A673 (cell line): Measurements from ENCODE around the gene KRTAP5-7. TPM values are rescaled to one million over a fixed set of nuclear protein-coding genes. Genes with fewer than 3 reads are reported as not detected.

ENCODE experiments used
- BruUV-seq: library from RNA; stranded (reverse); fragments of 400-500 nt; replicated peaks from 2 replicates; lab custom pipeline; 2021; lab: Mats Ljungman, UMichigan
- CTCF ChIA-PET: fragments of 300-600 bp; sonication (Branson Sonifier 250); formaldehyde crosslinking; loops from one replicate; lab custom pipeline; 2022; ENCODE audit warnings: antibody characterized with exemption; lab: Charles Lee
- POLR2A ChIA-PET: fragments of 300-600 bp; sonication (Branson Sonifier 250); formaldehyde crosslinking; loops from one replicate; lab custom pipeline; 2022; ENCODE audit warnings: antibody characterized with exemption; ENCODE audit not compliant: low non-redundant PET; lab: Charles Lee
- DNase-seq: peaks from one replicate; pipeline ENCODE4 v3.0.0-alpha.2; 2015; ENCODE audit warnings: low spot score
- H3K27ac ChIP-seq: fragments of 200-600 bp; sonication (generic); 2 replicates; pipeline ENCODE4 v1.5.1; 2016; ENCODE audit warnings: mixed run types, low read depth, mild to moderate bottlenecking, mixed read lengths, antibody characterized with exemption, low read length; ENCODE audit not compliant: poor library complexity, severe bottlenecking
- H3K27me3 ChIP-seq: fragments of 200-600 bp; sonication (generic); replicated peaks from 2 replicates; pipeline ENCODE4 v1.6.1; 2017; ENCODE audit warnings: mixed run types, low read depth, mild to moderate bottlenecking, mixed read lengths, antibody characterized with exemption, low read length; ENCODE audit not compliant: insufficient read depth, poor library complexity
- H3K36me3 ChIP-seq: fragments of 200-600 bp; sonication (generic); 2 replicates; pipeline ENCODE4 v1.6.1; 2016; ENCODE audit warnings: mixed run types, mild to moderate bottlenecking, mixed read lengths, antibody characterized with exemption, low read length; ENCODE audit not compliant: insufficient read depth, poor library complexity, severe bottlenecking
- H3K4me1 ChIP-seq: fragments of 200-600 bp; sonication (generic); 2 replicates; pipeline ENCODE4 v1.6.1; 2017; ENCODE audit warnings: mixed run types, mild to moderate bottlenecking, mixed read lengths, antibody characterized with exemption, low read length; ENCODE audit not compliant: insufficient read depth, poor library complexity, severe bottlenecking
- H3K4me3 ChIP-seq: fragments of 200-600 bp; sonication (generic); 2 replicates; pipeline ENCODE4 v1.5.1; 2016; ENCODE audit warnings: low read depth, mixed run types, mild to moderate bottlenecking, mixed read lengths, low read length; ENCODE audit not compliant: poor library complexity, severe bottlenecking
- H3K9me3 ChIP-seq: fragments of 200-600 bp; sonication (generic); 2 replicates; pipeline ENCODE4 v1.6.1; 2016; ENCODE audit warnings: mixed run types, low read depth, mild to moderate bottlenecking, mixed read lengths, antibody characterized with exemption, low read length; ENCODE audit not compliant: poor library complexity, severe bottlenecking
- EZH2 ChIP-seq: fragments of 200-600 bp; sonication (generic); IDR thresholded peaks from 2 replicates; pipeline ENCODE4 v1.6.1; 2017; ENCODE audit warnings: borderline replicate concordance, low read depth, mild to moderate bottlenecking, mixed read lengths, antibody characterized with exemption, low read length; ENCODE audit not compliant: poor library complexity, severe bottlenecking
- intact Hi-C: fragments of 100-400 bp; cut with micrococcal nuclease; formaldehyde crosslinking; loops from one replicate; pipeline ENCODE4 v1.10.0; 2022; ENCODE audit not compliant: unreplicated experiment
- total RNA-seq: library from RNA; stranded (reverse); gene quantifications from 2 replicates; pipeline ENCODE4 v1.2.3, GENCODE V29; 2021
- TF ChIP-seq, protein P1 (sequence below): fragments of 300-800, 200-600 bp; sonication (generic); conservative IDR thresholded peaks from 2 replicates; pipeline ENCODE4 v1.5.1; 2017; ENCODE audit warnings: low read depth, mild to moderate bottlenecking, antibody characterized with exemption, low read length, moderate library complexity, mixed read lengths

The KRTAP5-7 gene
- total RNA-seq, 1 experiment from 2014 or later = not detected

DNA sequence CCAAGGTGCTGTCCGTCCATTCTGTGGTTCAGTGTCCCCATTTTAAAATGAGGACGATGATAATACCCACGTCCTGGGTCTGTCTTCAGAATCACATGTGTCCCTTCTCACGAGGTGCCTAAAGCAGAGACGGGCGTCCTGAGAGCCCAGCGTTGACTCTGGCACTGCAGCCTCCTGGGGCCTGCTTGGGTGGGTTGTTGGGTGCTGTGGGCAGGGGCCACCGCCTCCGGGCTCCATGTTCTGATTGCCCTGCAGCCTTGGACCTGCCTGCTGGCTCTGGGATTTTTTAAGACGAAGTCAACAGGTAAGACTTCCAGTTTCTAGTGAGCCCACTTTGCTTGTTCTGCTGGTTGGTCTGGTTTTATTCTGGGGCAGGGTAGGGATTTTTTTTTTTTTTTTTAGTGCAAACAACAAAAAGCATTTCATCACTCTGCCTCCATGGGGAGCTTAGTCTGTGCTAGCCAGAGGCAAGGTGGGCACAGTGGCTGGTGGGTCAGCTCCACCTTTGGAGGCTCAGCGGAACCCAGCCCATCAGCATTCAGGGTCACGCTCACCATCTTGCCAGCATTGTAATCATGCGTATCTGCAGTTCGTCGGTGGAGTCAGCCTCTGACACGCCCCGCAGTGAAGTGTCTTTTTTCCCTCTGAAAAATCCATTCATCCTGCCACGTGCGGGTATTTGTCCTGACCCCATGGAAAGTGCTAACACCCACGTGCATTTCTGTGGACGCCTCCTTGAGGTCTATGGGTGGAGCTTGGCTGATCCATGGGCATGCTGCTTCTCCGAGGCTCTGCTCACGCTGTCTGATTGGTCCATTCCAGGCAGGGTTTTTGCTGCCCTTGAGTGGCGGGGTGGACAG, 45.7 kb upstream of the KRTAP5-7 start:
- intact Hi-C loops = no loop called here
- no peak for TF ChIP-seq EZH2
- TF ChIP-seq, protein P1, sequence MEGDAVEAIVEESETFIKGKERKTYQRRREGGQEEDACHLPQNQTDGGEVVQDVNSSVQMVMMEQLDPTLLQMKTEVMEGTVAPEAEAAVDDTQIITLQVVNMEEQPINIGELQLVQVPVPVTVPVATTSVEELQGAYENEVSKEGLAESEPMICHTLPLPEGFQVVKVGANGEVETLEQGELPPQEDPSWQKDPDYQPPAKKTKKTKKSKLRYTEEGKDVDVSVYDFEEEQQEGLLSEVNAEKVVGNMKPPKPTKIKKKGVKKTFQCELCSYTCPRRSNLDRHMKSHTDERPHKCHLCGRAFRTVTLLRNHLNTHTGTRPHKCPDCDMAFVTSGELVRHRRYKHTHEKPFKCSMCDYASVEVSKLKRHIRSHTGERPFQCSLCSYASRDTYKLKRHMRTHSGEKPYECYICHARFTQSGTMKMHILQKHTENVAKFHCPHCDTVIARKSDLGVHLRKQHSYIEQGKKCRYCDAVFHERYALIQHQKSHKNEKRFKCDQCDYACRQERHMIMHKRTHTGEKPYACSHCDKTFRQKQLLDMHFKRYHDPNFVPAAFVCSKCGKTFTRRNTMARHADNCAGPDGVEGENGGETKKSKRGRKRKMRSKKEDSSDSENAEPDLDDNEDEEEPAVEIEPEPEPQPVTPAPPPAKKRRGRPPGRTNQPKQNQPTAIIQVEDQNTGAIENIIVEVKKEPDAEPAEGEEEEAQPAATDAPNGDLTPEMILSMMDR = no peak
- Histone ChIP-seq H3K27ac (no peak overlapping the region), H3K27me3 (no peaks in the 10 kb centered on the region), H3K9me3 (no peaks in the 10 kb centered on the region), H3K36me3 (peaks cover 11% of the 10 kb centered on the region), H3K4me3 (no peak overlapping the region), H3K4me1 (no peaks in the 10 kb centered on the region)
- ChIA-PET CTCF (interaction anchor here (0.7 kb wide), 1 partner anchor 16 kb away, joined by 8 read pairs; no protein-coding TSS in a partner anchor), POLR2A (no interaction called here)
- no TSS peak for BruUV-seq
- DNase-seq = no peak

DNA sequence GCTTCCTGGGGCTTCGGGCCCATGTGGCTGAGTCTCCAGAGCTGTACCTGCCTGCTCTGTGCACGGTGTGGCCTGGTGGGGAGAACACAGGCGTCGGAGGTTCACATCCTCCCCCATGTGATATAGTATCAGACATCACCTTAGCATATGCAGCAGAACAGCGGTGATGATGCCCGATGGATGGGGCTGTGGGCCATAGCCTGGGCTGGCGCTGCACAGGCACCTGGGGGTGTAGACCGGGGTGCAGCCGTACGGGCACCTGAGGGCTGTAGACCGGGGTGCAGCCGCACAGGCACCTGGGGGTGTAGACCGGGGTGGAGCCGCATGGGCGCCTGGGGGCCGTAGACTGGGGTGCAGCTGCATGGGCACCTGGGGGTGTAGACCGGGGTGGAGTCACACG, 44.9 kb upstream of the KRTAP5-7 start:
- intact Hi-C loops = no loop called here
- Histone ChIP-seq H3K4me1 (no peaks in the 10 kb centered on the region), H3K9me3 (no peaks in the 10 kb centered on the region), H3K4me3 (no peak overlapping the region), H3K27ac (no peak overlapping the region), H3K27me3 (no peaks in the 10 kb centered on the region), H3K36me3 (peaks cover 11% of the 10 kb centered on the region)
- no peak for DNase-seq
- no TSS peak for BruUV-seq
- TF ChIP-seq EZH2 = no peak
- TF ChIP-seq, protein P1 = no peak
- ChIA-PET CTCF (no interaction called here), POLR2A (no interaction called here)

DNA sequence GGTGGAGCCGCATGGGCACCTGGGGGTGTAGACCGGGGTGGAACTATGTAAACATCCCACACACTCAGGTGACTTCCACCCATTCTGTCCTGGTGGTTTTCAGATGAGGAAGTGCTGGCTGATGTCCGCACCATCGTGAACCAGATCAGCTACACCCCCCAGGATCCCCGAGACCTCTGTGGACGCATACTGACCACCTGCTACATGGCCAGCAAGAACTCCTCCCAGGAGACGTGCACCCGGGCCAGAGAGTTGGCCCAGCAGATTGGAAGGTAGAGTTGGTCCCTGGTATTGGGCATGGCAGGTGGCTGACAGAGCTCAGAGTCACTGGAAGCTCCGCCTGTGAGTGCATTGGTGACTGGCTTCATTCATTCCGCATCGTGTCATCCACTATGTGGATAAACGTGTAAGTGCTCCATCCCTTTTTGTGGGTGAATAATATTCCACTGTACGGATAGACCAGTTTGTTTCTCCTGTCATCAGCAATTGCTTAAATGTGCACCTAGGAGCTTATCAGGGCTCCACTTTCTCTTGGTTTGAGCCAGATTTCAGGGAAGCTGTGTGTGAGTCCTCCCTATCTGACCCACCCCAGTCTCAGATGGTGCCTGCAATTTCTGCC, 44.2 kb upstream of the KRTAP5-7 start:
- no peak for DNase-seq
- CTCF ChIA-PET = no interaction called here
- H3K27me3 ChIP-seq = no peaks in the 10 kb centered on the region
- H3K36me3 ChIP-seq = peaks cover 11% of the 10 kb centered on the region
- no peaks in the 10 kb centered on the region for H3K9me3 ChIP-seq
- no peaks in the 10 kb centered on the region for H3K4me1 ChIP-seq
- intact Hi-C loops = no loop called here
- no TSS peak for BruUV-seq
- H3K4me3 ChIP-seq = no peak overlapping the region
- TF ChIP-seq, protein P1 = no peak
- no peak for TF ChIP-seq EZH2
- POLR2A ChIA-PET = no interaction called here
- H3K27ac ChIP-seq = no peak overlapping the region
